GM23338 (cell line): ENCODE results near the gene RBM7.

ENCODE experiments used
- CTCF ChIP-seq, 2 experiments: fragments of 200-600 bp in 1 of 2; sonication (generic) in 1 of 2; conservative IDR thresholded peaks; 2 replicates each; pipeline versions ENCODE4 v1.5.1 to v1.6.1; 2016 to 2017; ENCODE audit warnings: antibody characterized with exemption in 2 of 2, low read depth in 2 of 2, mild to moderate bottlenecking in 2 of 2, moderate library complexity in 1 of 2
- EZH2 ChIP-seq: fragments of 200-600 bp; sonication (generic); IDR thresholded peaks from one replicate; pipeline ENCODE4 v1.8.0; 2017; ENCODE audit warnings: antibody characterized with exemption, mild to moderate bottlenecking, low read depth; ENCODE audit not compliant: unreplicated experiment
- EZH2phosphoT487 ChIP-seq: fragments of 200-600 bp; sonication (generic); IDR thresholded peaks from one replicate; pipeline ENCODE4 v1.8.1; 2018; ENCODE audit warnings: antibody characterized with exemption; ENCODE audit not compliant: unreplicated experiment
- JUNB ChIP-seq: IDR thresholded peaks from one replicate; pipeline ENCODE4 v1.6.1; 2016; ENCODE audit warnings: antibody characterized with exemption; ENCODE audit not compliant: unreplicated experiment
- NANOG ChIP-seq: IDR thresholded peaks from 2 replicates; pipeline ENCODE4 v1.6.1; 2016; ENCODE audit warnings: antibody characterized with exemption, borderline replicate concordance
- REST ChIP-seq: IDR thresholded peaks from one replicate; pipeline ENCODE4 v1.6.1; 2018; ENCODE audit warnings: antibody characterized with exemption; ENCODE audit not compliant: unreplicated experiment
- STAT1 ChIP-seq: IDR thresholded peaks from one replicate; pipeline ENCODE4 v1.6.1; 2016; ENCODE audit warnings: antibody characterized with exemption; ENCODE audit not compliant: unreplicated experiment
- ZNF331 ChIP-seq: fragments of 250-450 bp; sonication (Bioruptor Pico); IDR thresholded peaks from 2 replicates; pipeline ENCODE4 v1.5.0; 2020; ENCODE audit warnings: low read depth, mild to moderate bottlenecking, moderate library complexity

GRCh38 chr11:114368918-114369680 lies 31.4 kb upstream of the RBM7 start:
- no peak for TF ChIP-seq EZH2phosphoT487
- TF ChIP-seq CTCF (conservative IDR thresholded peaks at IDR 0.05; ENCODE audit: low read depth in 2 of 2): no peak
- no peak for TF ChIP-seq JUNB
- TF ChIP-seq EZH2: no peak
- TF ChIP-seq NANOG: no peak
- no peak for TF ChIP-seq ZNF331 (CRISPR knock-in tag)
- TF ChIP-seq REST: no peak
- no peak for TF ChIP-seq STAT1
